Measurements from ENCODE around the gene SCN5A.

SCN5A gene

GRCh38 chr3:38560284-38560683, 89.2 kb downstream of the SCN5A start:
- Histone ChIP-seq H3K9me3 (ENCODE audit: control insufficient read depth in 2 of 2, low read length in 2 of 2) (no peaks in the 10 kb centered on the region), H3K9ac (ENCODE audit: low read length in 2 of 2) (no peak overlapping the region), H3K4me1 (ENCODE audit: control insufficient read depth, insufficient read depth, low read length) (no peaks in the 10 kb centered on the region), H3K36me3 (ENCODE audit: control insufficient read depth in 2 of 2, insufficient read depth in 2 of 2, low read length in 2 of 2) (no peaks in the 10 kb centered on the region), H3K4me3 (ENCODE audit: low read length in 2 of 2) (no peak overlapping the region), H3K27ac (ENCODE audit: low read length) (no peak overlapping the region), H3K27me3 (ENCODE audit: control insufficient read depth in 1 of 2, insufficient read depth in 2 of 2, low read length in 2 of 2) (no peaks in the 10 kb centered on the region)

GRCh38 chr3:38558864-38559263, 90.6 kb downstream of the SCN5A start:
- Histone ChIP-seq H3K9me3 (ENCODE audit: control insufficient read depth in 2 of 2, low read length in 2 of 2) (peaks cover 3 to 4% of the 10 kb centered on the region in 2 donors), H3K27me3 (ENCODE audit: control insufficient read depth in 1 of 2, insufficient read depth in 2 of 2, low read length in 2 of 2) (no peaks in the 10 kb centered on the region), H3K4me3 (ENCODE audit: low read length in 2 of 2) (no peak overlapping the region), H3K36me3 (ENCODE audit: control insufficient read depth in 2 of 2, insufficient read depth in 2 of 2, low read length in 2 of 2) (no peaks in the 10 kb centered on the region), H3K4me1 (ENCODE audit: control insufficient read depth, insufficient read depth, low read length) (no peaks in the 10 kb centered on the region), H3K9ac (ENCODE audit: low read length in 2 of 2) (no peak overlapping the region), H3K27ac (ENCODE audit: low read length) (no peak overlapping the region)

- Histone ChIP-seq H3K27ac (ENCODE audit: low read length) (no peak overlapping the region), H3K27me3 (ENCODE audit: control insufficient read depth in 1 of 2, insufficient read depth in 2 of 2, low read length in 2 of 2) (no peaks in the 10 kb centered on the region), H3K4me1 (ENCODE audit: control insufficient read depth, insufficient read depth, low read length) (no peaks in the 10 kb centered on the region), H3K9ac (ENCODE audit: low read length in 2 of 2) (no peak overlapping the region), H3K9me3 (ENCODE audit: control insufficient read depth in 2 of 2, low read length in 2 of 2) (peaks cover 6 to 8% of the 10 kb centered on the region in 2 donors), H3K36me3 (ENCODE audit: control insufficient read depth in 2 of 2, insufficient read depth in 2 of 2, low read length in 2 of 2) (no peaks in the 10 kb centered on the region), H3K4me3 (ENCODE audit: low read length in 2 of 2) (no peak overlapping the region)
These were observed 92.7 kb downstream of the SCN5A start for GRCh38 chr3:38556640-38557358.

GRCh38 chr3:38555926-38556325, 93.6 kb downstream of the SCN5A start:
- Histone ChIP-seq H3K9me3 (ENCODE audit: control insufficient read depth in 2 of 2, low read length in 2 of 2) (peaks cover 6 to 8% of the 10 kb centered on the region in 2 donors), H3K27me3 (ENCODE audit: control insufficient read depth in 1 of 2, insufficient read depth in 2 of 2, low read length in 2 of 2) (no peaks in the 10 kb centered on the region), H3K4me1 (ENCODE audit: control insufficient read depth, insufficient read depth, low read length) (no peaks in the 10 kb centered on the region), H3K27ac (ENCODE audit: low read length) (no peak overlapping the region), H3K4me3 (ENCODE audit: low read length in 2 of 2) (no peak overlapping the region), H3K9ac (ENCODE audit: low read length in 2 of 2) (no peak overlapping the region), H3K36me3 (ENCODE audit: control insufficient read depth in 2 of 2, insufficient read depth in 2 of 2, low read length in 2 of 2) (no peaks in the 10 kb centered on the region)

- Histone ChIP-seq H3K4me1 (ENCODE audit: control insufficient read depth, insufficient read depth, low read length) (no peaks in the 10 kb centered on the region), H3K36me3 (ENCODE audit: control insufficient read depth in 2 of 2, insufficient read depth in 2 of 2, low read length in 2 of 2) (no peaks in the 10 kb centered on the region), H3K27me3 (ENCODE audit: control insufficient read depth in 1 of 2, insufficient read depth in 2 of 2, low read length in 2 of 2) (no peaks in the 10 kb centered on the region), H3K4me3 (ENCODE audit: low read length in 2 of 2) (no peak overlapping the region), H3K9ac (ENCODE audit: low read length in 2 of 2) (no peak overlapping the region), H3K9me3 (ENCODE audit: control insufficient read depth in 2 of 2, low read length in 2 of 2) (peaks cover 6 to 8% of the 10 kb centered on the region in 2 donors), H3K27ac (ENCODE audit: low read length) (no peak overlapping the region)
These were observed 94.2 kb downstream of the SCN5A start for GRCh38 chr3:38555149-38555840.

GRCh38 chr3:38554127-38554827, 95.2 kb downstream of the SCN5A start:
- Histone ChIP-seq H3K9me3 (ENCODE audit: control insufficient read depth in 2 of 2, low read length in 2 of 2) (peaks cover 6 to 8% of the 10 kb centered on the region in 2 donors), H3K27me3 (ENCODE audit: control insufficient read depth in 1 of 2, insufficient read depth in 2 of 2, low read length in 2 of 2) (no peaks in the 10 kb centered on the region), H3K4me3 (ENCODE audit: low read length in 2 of 2) (no peak overlapping the region), H3K9ac (ENCODE audit: low read length in 2 of 2) (no peak overlapping the region), H3K27ac (ENCODE audit: low read length) (no peak overlapping the region), H3K36me3 (ENCODE audit: control insufficient read depth in 2 of 2, insufficient read depth in 2 of 2, low read length in 2 of 2) (no peaks in the 10 kb centered on the region), H3K4me1 (ENCODE audit: control insufficient read depth, insufficient read depth, low read length) (no peaks in the 10 kb centered on the region)

GRCh38 chr3:38553071-38553470, 96.4 kb downstream of the SCN5A start:
- Histone ChIP-seq H3K27me3 (ENCODE audit: control insufficient read depth in 1 of 2, insufficient read depth in 2 of 2, low read length in 2 of 2) (no peaks in the 10 kb centered on the region), H3K9me3 (ENCODE audit: control insufficient read depth in 2 of 2, low read length in 2 of 2) (peaks cover 6 to 8% of the 10 kb centered on the region in 2 donors), H3K4me1 (ENCODE audit: control insufficient read depth, insufficient read depth, low read length) (no peaks in the 10 kb centered on the region), H3K9ac (ENCODE audit: low read length in 2 of 2) (no peak overlapping the region), H3K4me3 (ENCODE audit: low read length in 2 of 2) (no peak overlapping the region), H3K36me3 (ENCODE audit: control insufficient read depth in 2 of 2, insufficient read depth in 2 of 2, low read length in 2 of 2) (no peaks in the 10 kb centered on the region), H3K27ac (ENCODE audit: low read length) (no peak overlapping the region)

- Histone ChIP-seq H3K4me3 (ENCODE audit: low read length in 2 of 2) (no peak overlapping the region), H3K27me3 (ENCODE audit: control insufficient read depth in 1 of 2, insufficient read depth in 2 of 2, low read length in 2 of 2) (no peaks in the 10 kb centered on the region), H3K36me3 (ENCODE audit: control insufficient read depth in 2 of 2, insufficient read depth in 2 of 2, low read length in 2 of 2) (no peaks in the 10 kb centered on the region)
These were observed 97.1 kb downstream of the SCN5A start for GRCh38 chr3:38552364-38552763.

GRCh38 chr3:38551026-38551832, 98.3 kb downstream of the SCN5A start:
- Histone ChIP-seq H3K4me3 (ENCODE audit: low read length in 2 of 2) (no peak overlapping the region), H3K4me1 (ENCODE audit: control insufficient read depth, insufficient read depth, low read length) (no peaks in the 10 kb centered on the region), H3K9ac (ENCODE audit: low read length in 2 of 2) (no peak overlapping the region), H3K27ac (ENCODE audit: low read length) (no peak overlapping the region), H3K27me3 (ENCODE audit: control insufficient read depth in 1 of 2, insufficient read depth in 2 of 2, low read length in 2 of 2) (no peaks in the 10 kb centered on the region), H3K9me3 (ENCODE audit: control insufficient read depth in 2 of 2, low read length in 2 of 2) (peaks cover 6 to 8% of the 10 kb centered on the region in 2 donors), H3K36me3 (ENCODE audit: control insufficient read depth in 2 of 2, insufficient read depth in 2 of 2, low read length in 2 of 2) (no peaks in the 10 kb centered on the region)

More at GRCh38 chr3:38552364-38552763, 97.1 kb downstream of the SCN5A start:
- no peaks in the 10 kb centered on the region for H3K4me1 ChIP-seq (ENCODE audit: control insufficient read depth, insufficient read depth, low read length)
- no peak overlapping the region for H3K27ac ChIP-seq (ENCODE audit: low read length)
- no peak overlapping the region for H3K9ac ChIP-seq (ENCODE audit: low read length in 2 of 2)
- H3K9me3 ChIP-seq (ENCODE audit: control insufficient read depth in 2 of 2, low read length in 2 of 2), result peaks cover 6 to 8% of the 10 kb centered on the region in 2 donors
